Activated naive CD8-positive, alpha-beta T cell treated with anti-CD3 and anti-CD28 coated beads for 36 hours (primary cell): ENCODE results near the gene WFIKKN2. TPM values are rescaled to one million over a fixed set of nuclear protein-coding genes. Genes with fewer than 3 reads are reported as not detected.

ENCODE experiments used
- DNase-seq: peaks from one replicate; pipeline ENCODE4 v3.0.0; 2021
- H3K27ac Mint-ChIP-seq: one replicate; pipeline ENCODE4 v1.8.0; 2022; ENCODE audit warnings: mild to moderate bottlenecking, moderate library complexity, mixed read lengths
- H3K27me3 Mint-ChIP-seq: one replicate; pipeline ENCODE4 v1.8.0; 2022; ENCODE audit warnings: mild to moderate bottlenecking, mixed read lengths
- H3K36me3 Mint-ChIP-seq: one replicate; pipeline ENCODE4 v1.8.0; 2021; ENCODE audit warnings: mild to moderate bottlenecking, mixed read lengths
- H3K4me1 Mint-ChIP-seq: one replicate; pipeline ENCODE4 v1.8.0; 2021; ENCODE audit warnings: mixed read lengths
- H3K4me3 Mint-ChIP-seq: one replicate; pipeline ENCODE4 v1.8.0; 2022; ENCODE audit warnings: mild to moderate bottlenecking, moderate library complexity, mixed read lengths
- H3K9me3 Mint-ChIP-seq: one replicate; pipeline ENCODE4 v1.8.0; 2022; ENCODE audit warnings: mixed read lengths
- total RNA-seq, 2 experiments: library from RNA; stranded (reverse); gene quantifications; one replicate each; pipeline ENCODE4 v1.2.3, GENCODE V29; 2021

Gene WFIKKN2
- total RNA-seq, 2 experiments from 2014 or later, result not detected

- H3K27ac Mint-ChIP-seq, result no peak overlapping the region
- no peaks in the 10 kb centered on the region for H3K27me3 Mint-ChIP-seq
- no peaks in the 10 kb centered on the region for H3K36me3 Mint-ChIP-seq
- peaks cover 17% of the 10 kb centered on the region for H3K4me1 Mint-ChIP-seq
- no peak overlapping the region for H3K4me3 Mint-ChIP-seq
- DNase-seq, result no peak
- H3K9me3 Mint-ChIP-seq, result no peaks in the 10 kb centered on the region
Observed at GRCh38 chr17:50887705-50888245, 52.4 kb downstream of the WFIKKN2 start.

GRCh38 chr17:50889528-50890118 is 54.2 kb downstream of the WFIKKN2 start:
- H3K4me3 Mint-ChIP-seq, result no peak overlapping the region
- no peaks in the 10 kb centered on the region for H3K36me3 Mint-ChIP-seq
- no peak for DNase-seq
- H3K27me3 Mint-ChIP-seq, result no peaks in the 10 kb centered on the region
- H3K4me1 Mint-ChIP-seq, result peaks cover 13% of the 10 kb centered on the region
- no peak overlapping the region for H3K27ac Mint-ChIP-seq
- H3K9me3 Mint-ChIP-seq, result no peaks in the 10 kb centered on the region

GRCh38 chr17:50890675-50891516 is 55.5 kb downstream of the WFIKKN2 start:
- H3K4me1 Mint-ChIP-seq, result peaks cover 13% of the 10 kb centered on the region
- DNase-seq, result no peak
- H3K27me3 Mint-ChIP-seq, result no peaks in the 10 kb centered on the region
- no peaks in the 10 kb centered on the region for H3K36me3 Mint-ChIP-seq
- H3K27ac Mint-ChIP-seq, result no peak overlapping the region
- H3K4me3 Mint-ChIP-seq, result no peak overlapping the region
- no peaks in the 10 kb centered on the region for H3K9me3 Mint-ChIP-seq

GRCh38 chr17:50891577-50891989 is 56.2 kb downstream of the WFIKKN2 start:
- no peak overlapping the region for H3K4me3 Mint-ChIP-seq

More at GRCh38 chr17:50891577-50891989, 56.2 kb downstream of the WFIKKN2 start:
- no peaks in the 10 kb centered on the region for H3K36me3 Mint-ChIP-seq
- no peak for DNase-seq
- H3K9me3 Mint-ChIP-seq, result no peaks in the 10 kb centered on the region
- H3K4me1 Mint-ChIP-seq, result peaks cover 13% of the 10 kb centered on the region
- no peaks in the 10 kb centered on the region for H3K27me3 Mint-ChIP-seq
- no peak overlapping the region for H3K27ac Mint-ChIP-seq

Other genes starting within 250 kb of the WFIKKN2 start
- not detected for gene ABCC3, start 200.7 kb upstream of the WFIKKN2 start, total RNA-seq
- gene ANKRD40, start 127.7 kb upstream of the WFIKKN2 start, total RNA-seq, result 10 to 100 TPM; 39.5 to 40.2 TPM
- 100 to 1,000 TPM; 108 to 116 TPM for gene LUC7L3, start 116.0 kb upstream of the WFIKKN2 start, total RNA-seq
- gene ANKRD40CL, start 68.1 kb upstream of the WFIKKN2 start, total RNA-seq, result not detected
- gene TOB1, start 30.8 kb downstream of the WFIKKN2 start, total RNA-seq, result 10 to 100 TPM; 40.1 to 44.9 TPM